Stomach (tissue), 9 donors: ENCODE data around the gene ZNF19. TPM values are rescaled to one million over a fixed set of nuclear protein-coding genes. Genes with fewer than 3 reads are reported as not detected.

Experiments
- DNase-seq, 2 donors: peaks; one replicate each; pipeline versions ENCODE4 v3.0.0 to v3.0.0-alpha.2; 2013 to 2019
- H3K27ac ChIP-seq, 5 donors: fragments of 200-600 bp in 4 of 5; sonication (generic) in 4 of 5; one replicate each; pipeline ENCODE4 v1.5.1; 2013 to 2019; ENCODE audit warnings: mild to moderate bottlenecking in 1 of 5, moderate library complexity in 1 of 5
- H3K27me3 ChIP-seq, 3 donors: fragments of 200-600 bp; sonication (generic); one replicate each; pipeline ENCODE4 v1.5.1; 2017 to 2019; ENCODE audit warnings: mixed run types in 1 of 3
- H3K36me3 ChIP-seq, 4 donors: fragments of 200-600 bp; sonication (generic); 1 replicate in 3 of 4; 2 replicates in 1 of 4; pipeline ENCODE4 v1.5.1; 2016 to 2019
- H3K4me1 ChIP-seq, 4 donors: fragments of 200-600 bp; sonication (generic); one replicate each; pipeline ENCODE4 v1.5.1; 2016 to 2019
- H3K4me3 ChIP-seq, 4 donors: fragments of 200-600 bp; sonication (generic) in 3 of 4; one replicate each; pipeline ENCODE4 v1.5.1; 2016 to 2019; ENCODE audit warnings: mild to moderate bottlenecking in 1 of 4
- H3K9me3 ChIP-seq, 4 donors: fragments of 200-600 bp; sonication (generic); one replicate each; pipeline ENCODE4 v1.5.1; 2016 to 2019
- CTCF ChIP-seq, 7 experiments: fragments of 450-650 bp in 4 of 7; fragments of 200-600 bp in 3 of 7; sonication (generic) in 3 of 7; IDR thresholded peaks; one replicate each; pipeline ENCODE4 v1.5.1; 2016 to 2019; ENCODE audit warnings: antibody characterized with exemption in 7 of 7, control low read depth in 2 of 7, mild to moderate bottlenecking in 1 of 7
- EP300 ChIP-seq: sonication (generic); formaldehyde crosslinking; IDR thresholded peaks from one replicate; pipeline ENCODE4 v1.6.1; 2017; ENCODE audit warnings: antibody characterized with exemption
- POLR2A ChIP-seq, 4 donors: fragments of 450-650 bp; IDR thresholded peaks; one replicate each; pipeline ENCODE4 v1.6.1; 2016; ENCODE audit warnings: antibody characterized with exemption in 4 of 4, control low read depth in 2 of 4, mild to moderate bottlenecking in 1 of 4, moderate library complexity in 1 of 4
- POLR2AphosphoS5 ChIP-seq, 3 donors: sonication (generic); formaldehyde crosslinking; IDR thresholded peaks; one replicate each; pipeline ENCODE4 v1.6.1; 2016; ENCODE audit warnings: antibody characterized with exemption in 3 of 3
- whole genome bisulfite sequencing, 5 donors: extraction: QIAGEN DNeasy Blood & Tissue Kit in 3 of 5; methylation state at CpG; one replicate each; pipeline versions ENCODE4 v1.1.5 to v1.1.7; 2013 to 2018; 5-methylcytosine and 5-hydroxymethylcytosine counted together
- intact Hi-C: fragments of 100-400 bp; cut with DNase I; formaldehyde crosslinking; loops from one replicate; pipeline ENCODE4 v1.15.1; 2023; ENCODE audit warnings: low total_unique reads
- polyA plus RNA-seq, 3 donors: library from polyadenylated mRNA; stranded (reverse); fragments of 200-250 nt; gene quantifications; one replicate each; pipeline ENCODE4 v1.2.3, GENCODE V29; 2013
- total RNA-seq, 5 donors: library from RNA; depleted of rRNA; stranded (reverse); fragments of >200 nt; gene quantifications; one replicate each; pipeline versions ENCODE4 v1.1.0 to v1.2.3, GENCODE V29; 2014 to 2016
- donor health status: healthy with polysubstance abuse.
- donor health status: Bipolar disorder and iron deficiency.
- donor health status: healthy.

The ZNF19 gene
- total and polyA plus RNA-seq, 8 donors = 1.1 to 6.8 (median 2.2) TPM; not detected in 1

DNA sequence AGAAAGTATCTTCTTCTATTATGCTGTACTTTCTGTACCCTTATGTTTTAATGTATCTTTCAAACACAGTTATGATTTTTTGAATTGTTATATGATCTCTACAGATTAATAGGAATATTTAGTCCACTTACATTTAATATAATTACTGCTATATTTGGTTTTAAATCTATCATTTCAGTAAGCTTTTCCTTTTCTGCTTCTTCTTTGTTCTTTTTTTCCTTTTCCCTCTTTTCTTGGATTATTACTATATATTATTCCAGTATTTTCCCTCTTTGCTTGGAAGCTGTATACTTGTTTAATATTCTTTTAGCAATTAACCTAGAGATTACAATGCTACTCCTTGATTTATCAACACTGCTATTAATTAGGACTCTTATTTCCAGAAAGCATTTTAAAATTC lies 60.7 kb downstream of the ZNF19 start:
- TF ChIP-seq POLR2AphosphoS5 (IDR thresholded peaks at IDR 0.05) (no peak), CTCF (IDR thresholded peaks at IDR 0.05) (no peak), POLR2A (IDR thresholded peaks at IDR 0.05) (no peak), EP300 (no peak)
- no peaks in the 10 kb centered on the region for H3K36me3 ChIP-seq
- H3K4me3 ChIP-seq = no peak overlapping the region
- peaks cover 6 to 48% (median 26%) of the 10 kb centered on the region in 3 donors for H3K27me3 ChIP-seq
- intact Hi-C loops = no loop called here
- DNase-seq = no peak
- peaks cover 0 to 7% (median 0%) of the 10 kb centered on the region in 4 donors for H3K4me1 ChIP-seq
- no peak overlapping the region for H3K27ac ChIP-seq
- peaks cover 0 to 6% (median 0%) of the 10 kb centered on the region in 4 donors for H3K9me3 ChIP-seq

GRCh38 chr16:71426880-71427615 lies 62.1 kb downstream of the ZNF19 start:
- Histone ChIP-seq H3K36me3 (no peaks in the 10 kb centered on the region), H3K4me3 (no peak overlapping the region), H3K9me3 (peaks cover 0 to 6% (median 0%) of the 10 kb centered on the region in 4 donors), H3K27me3 (peaks cover 6 to 54% (median 26%) of the 10 kb centered on the region in 3 donors), H3K4me1 (peaks cover 0 to 7% (median 0%) of the 10 kb centered on the region in 4 donors), H3K27ac (no peak overlapping the region)
- intact Hi-C loops = no loop called here
- no peak for TF ChIP-seq POLR2A (IDR thresholded peaks at IDR 0.05)
- no peak for TF ChIP-seq EP300
- no peak for TF ChIP-seq POLR2AphosphoS5 (IDR thresholded peaks at IDR 0.05)
- no peak for TF ChIP-seq CTCF (IDR thresholded peaks at IDR 0.05)
- WGBS, 5 donors = 59 to 68% (median 65%) methylated on average over 12 of the region's 12 CpGs
- no peak for DNase-seq

DNA sequence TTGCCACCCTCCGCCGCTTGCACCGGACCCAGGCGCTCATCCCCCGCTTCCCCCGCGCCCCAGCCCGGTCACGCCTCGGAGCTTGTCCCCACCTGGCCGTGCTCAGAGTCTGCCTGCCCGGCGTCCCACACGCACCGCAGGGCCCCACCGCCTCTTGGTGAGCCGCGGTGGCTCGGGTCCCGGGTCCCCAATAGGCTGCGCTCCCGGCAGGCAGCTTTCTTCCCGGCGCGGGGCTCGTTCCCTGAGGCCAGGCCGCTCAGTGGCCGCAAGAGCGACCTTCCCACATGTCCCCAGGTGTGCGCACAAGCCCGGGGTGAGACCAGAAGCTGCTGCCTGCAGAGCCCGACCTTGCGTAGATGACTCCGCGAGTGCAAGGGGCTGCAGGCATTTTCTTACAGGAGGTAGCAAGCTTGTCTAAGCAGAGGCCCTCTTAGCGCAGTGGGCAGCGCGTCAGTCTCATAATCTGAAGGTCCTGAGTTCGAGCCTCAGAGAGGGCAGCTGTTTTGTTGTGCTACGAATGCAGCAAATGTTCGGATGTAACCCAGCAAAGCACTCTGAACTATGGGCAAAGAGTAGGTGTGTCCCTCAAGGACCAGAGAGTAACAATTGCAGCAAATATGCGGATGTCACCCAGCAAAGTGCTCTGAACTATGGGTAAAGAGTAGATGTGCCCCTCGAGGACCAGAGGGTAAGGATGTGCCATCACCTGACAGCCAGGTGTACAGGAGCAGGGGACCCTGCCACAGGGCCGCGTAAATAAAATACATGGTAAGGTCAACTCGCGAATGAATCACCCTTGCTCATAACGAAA lies 62.9 kb downstream of the ZNF19 start:
- H3K27me3 ChIP-seq = peaks cover 6 to 53% (median 26%) of the 10 kb centered on the region in 3 donors
- peaks cover 0 to 6% (median 0%) of the 10 kb centered on the region in 4 donors for H3K9me3 ChIP-seq
- H3K4me1 ChIP-seq = peaks cover 0 to 7% (median 0%) of the 10 kb centered on the region in 4 donors
- peak overlapping the region in 1 of 4 donors; percentile 14 for H3K4me3 ChIP-seq
- TF ChIP-seq CTCF (IDR thresholded peaks at IDR 0.05) = no peak
- no peak for TF ChIP-seq POLR2AphosphoS5 (IDR thresholded peaks at IDR 0.05)
- TF ChIP-seq POLR2A (IDR thresholded peaks at IDR 0.05) = no peak
- no peak for TF ChIP-seq EP300
- no peaks in the 10 kb centered on the region for H3K36me3 ChIP-seq
- intact Hi-C loops = no loop called here
- peak in 1 of 2 donors; percentile 48 for DNase-seq
- WGBS, 5 donors = 1 to 6% (median 3%) methylated on average over 24 to 48 of the region's 48 CpGs
- H3K27ac ChIP-seq = no peak overlapping the region

- peaks cover 0 to 7% (median 0%) of the 10 kb centered on the region in 4 donors for H3K4me1 ChIP-seq
- H3K4me3 ChIP-seq = peak overlapping the region in 1 of 4 donors; percentile 14
- peaks cover 6 to 53% (median 26%) of the 10 kb centered on the region in 3 donors for H3K27me3 ChIP-seq
- TF ChIP-seq EP300 = no peak
- TF ChIP-seq POLR2A (IDR thresholded peaks at IDR 0.05) = no peak
- WGBS, 5 donors = 5 to 12% (median 9%) methylated on average over 16 to 18 of the region's 18 CpGs
- H3K27ac ChIP-seq = no peak overlapping the region
- intact Hi-C loops = no loop called here
- no peaks in the 10 kb centered on the region for H3K36me3 ChIP-seq
- no peak for DNase-seq
- H3K9me3 ChIP-seq = peaks cover 0 to 6% (median 0%) of the 10 kb centered on the region in 4 donors
Observed at GRCh38 chr16:71425746-71426068, 63.4 kb downstream of the ZNF19 start.
